Right lobe of liver (tissue), 4 donors: ENCODE results near the gene BTN3A1.
"Not testable (repeated sequence)": the region's sequence is repeated elsewhere in the genome, so short reads cannot be mapped to it uniquely, and the experiment has no call there.

Experiments
- CTCF ChIP-seq, 4 donors: fragments of 200-600 bp in 3 of 4; fragments of 450-650 bp in 1 of 4; IDR thresholded peaks; one replicate each; pipeline versions ENCODE4 v1.5.1 to v1.8.0; 2016 to 2022; ENCODE audit warnings: antibody characterized with exemption in 4 of 4, mild to moderate bottlenecking in 2 of 4
- POLR2A ChIP-seq: fragments of 450-650 bp; IDR thresholded peaks from one replicate; pipeline ENCODE4 v1.6.1; 2017; ENCODE audit warnings: antibody characterized with exemption, mild to moderate bottlenecking
- donor health status: DM: no; HTN: no; CAD: no.
- donor health status: DM: no; HTN: no; CAD: no.
- donor health status: DM: no; HTN: yes; CAD: no.

- not testable (repeated sequence) for TF ChIP-seq CTCF (IDR thresholded peaks at IDR 0.05); POLR2A
Measured at GRCh38 chr6:26378143-26378542, 23.9 kb upstream of the BTN3A1 start.
